ENCODE results near the gene CAMTA1. TPM values are rescaled to one million over a fixed set of nuclear protein-coding genes. Genes with fewer than 3 reads are reported as not detected.

CAMTA1 gene
- polyA plus RNA-seq, 3 donors from 2014 or later, result 52.7 to 89.0 (median 71.0) TPM

DNA sequence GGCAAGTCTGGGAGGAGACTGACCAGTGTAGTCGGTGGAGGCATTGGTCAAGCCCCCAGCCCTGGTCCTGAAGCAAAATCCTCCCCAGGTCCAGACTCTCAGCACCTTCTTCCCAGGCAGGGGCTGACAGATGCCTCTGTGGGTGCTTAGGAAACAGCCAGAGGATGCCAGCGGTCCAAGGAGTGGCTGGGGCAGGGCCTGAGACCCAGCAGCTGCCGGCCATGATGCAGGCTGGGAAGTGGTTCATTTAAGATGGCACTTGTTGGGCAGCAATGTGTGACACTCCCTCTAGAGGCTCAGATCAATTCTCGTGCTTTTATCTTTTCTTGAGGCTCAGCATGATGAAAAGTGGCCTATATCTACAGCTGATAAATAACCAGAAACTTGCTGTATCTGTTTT lies 820.8 kb downstream of the CAMTA1 start:
- Mint-ChIP-seq H3K36me3 (no peaks in the 10 kb centered on the region), H3K27ac (no peak overlapping the region), H3K27me3 (ENCODE audit: low read depth in 3 of 3) (peaks cover 0 to 10% (median 8%) of the 10 kb centered on the region in 3 donors), H3K4me1 (no peaks in the 10 kb centered on the region), H3K9me3 (no peaks in the 10 kb centered on the region), H3K4me3 (no peak overlapping the region)
- DNase-seq, result no peak

DNA sequence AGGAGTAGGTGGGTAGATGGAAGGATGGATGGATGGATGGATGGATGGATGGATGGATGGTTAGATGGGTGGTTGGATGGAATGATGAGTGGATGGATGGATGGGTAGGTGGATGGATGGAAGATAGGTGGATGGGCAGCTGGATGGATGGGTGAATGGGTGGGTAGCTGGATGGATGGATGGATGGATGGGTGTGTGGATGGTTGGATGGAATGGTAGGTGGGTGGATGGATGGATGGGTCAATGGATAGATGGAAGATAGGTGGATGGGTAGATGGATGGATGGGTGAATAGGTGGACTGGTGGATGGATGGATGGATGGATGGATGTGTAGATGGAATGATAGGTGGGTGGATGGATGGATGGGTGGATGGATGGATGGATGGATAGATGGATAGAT lies 821.8 kb downstream of the CAMTA1 start:
- Mint-ChIP-seq H3K4me3 (no peak overlapping the region), H3K27me3 (ENCODE audit: low read depth in 3 of 3) (peaks cover 1 to 10% (median 8%) of the 10 kb centered on the region in 3 donors)

DNA sequence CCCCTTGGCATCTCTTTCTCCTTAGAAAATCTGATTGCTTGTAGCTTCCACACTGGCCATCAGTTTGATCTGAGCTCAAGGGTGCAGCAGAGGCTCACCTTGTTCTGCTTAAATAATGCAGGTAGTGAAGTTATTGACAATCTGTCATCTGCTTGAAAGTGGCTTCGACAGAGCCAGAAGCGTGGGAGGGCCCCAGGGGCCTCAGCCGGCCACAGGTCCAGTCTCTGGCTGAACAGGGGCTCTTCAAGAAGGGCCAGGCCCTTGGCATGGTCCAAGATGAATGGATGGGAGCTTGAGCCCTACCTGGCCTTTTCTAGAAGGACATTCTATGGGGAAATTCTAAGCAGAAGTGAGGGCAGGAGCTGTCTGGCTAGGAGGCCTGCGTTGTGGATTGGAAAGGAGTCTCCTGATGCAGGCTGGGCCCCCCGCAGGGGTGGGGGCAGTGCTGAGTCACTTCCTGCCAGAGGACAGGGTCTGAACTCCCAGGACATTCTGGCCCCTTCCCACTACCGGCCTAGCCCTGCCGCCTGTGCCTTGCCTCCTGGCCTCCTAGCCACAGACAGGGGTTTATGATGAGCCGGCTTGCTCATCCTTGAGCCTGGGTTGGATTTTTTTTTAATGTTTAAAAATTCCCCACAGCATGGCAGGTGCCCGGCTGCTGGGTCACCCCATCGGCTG lies 823.5 kb downstream of the CAMTA1 start:
- Mint-ChIP-seq H3K36me3 (no peaks in the 10 kb centered on the region), H3K9me3 (no peaks in the 10 kb centered on the region), H3K27ac (no peak overlapping the region), H3K27me3 (ENCODE audit: low read depth in 3 of 3) (peaks cover 1 to 7% (median 6%) of the 10 kb centered on the region in 3 donors), H3K4me1 (no peaks in the 10 kb centered on the region), H3K4me3 (no peak overlapping the region)
- DNase-seq, result no peak

More for the DNA sequence above, 821.8 kb downstream of the CAMTA1 start:
- H3K36me3 Mint-ChIP-seq, result no peaks in the 10 kb centered on the region
- no peaks in the 10 kb centered on the region for H3K9me3 Mint-ChIP-seq
- H3K4me1 Mint-ChIP-seq, result no peaks in the 10 kb centered on the region
- no peak overlapping the region for H3K27ac Mint-ChIP-seq
- no peak for DNase-seq

DNA sequence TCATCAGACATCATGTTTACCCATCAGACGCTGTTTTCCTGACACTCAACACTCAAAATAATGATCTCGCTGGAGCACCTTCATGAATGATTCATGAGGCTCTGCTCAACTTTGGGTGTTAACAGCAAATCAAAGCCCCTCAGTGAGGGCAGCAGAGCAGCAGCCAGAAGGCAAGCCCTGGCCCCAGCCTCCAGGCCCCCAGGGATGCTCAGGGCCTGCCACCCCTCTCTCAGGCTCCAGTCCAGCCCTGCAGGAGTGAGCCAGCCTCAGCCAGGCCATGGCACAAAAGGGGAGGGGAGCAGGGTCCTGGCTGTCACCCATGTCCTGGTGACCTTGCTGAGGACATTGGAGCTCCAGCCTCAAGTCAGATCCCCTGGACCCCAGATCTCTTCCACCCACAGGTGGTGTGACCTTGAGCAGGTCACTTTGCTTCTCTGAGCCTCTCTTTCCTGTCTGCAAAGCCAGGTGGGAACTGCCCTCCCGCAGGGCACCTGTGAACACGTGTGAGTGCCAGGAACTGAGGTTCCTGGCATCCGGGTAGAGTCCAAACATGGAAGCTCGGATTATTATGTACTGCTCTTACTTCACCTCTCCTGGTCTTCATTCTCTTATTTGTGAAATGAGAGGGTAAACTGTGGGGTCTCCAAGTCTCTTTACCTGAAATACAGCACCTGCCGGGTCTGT lies 824.2 kb downstream of the CAMTA1 start:
- Mint-ChIP-seq H3K36me3 (no peaks in the 10 kb centered on the region), H3K9me3 (no peaks in the 10 kb centered on the region), H3K4me3 (no peak overlapping the region), H3K4me1 (no peaks in the 10 kb centered on the region), H3K27ac (no peak overlapping the region), H3K27me3 (ENCODE audit: low read depth in 3 of 3) (peaks cover 1 to 10% (median 7%) of the 10 kb centered on the region in 3 donors)
- no peak for DNase-seq

DNA sequence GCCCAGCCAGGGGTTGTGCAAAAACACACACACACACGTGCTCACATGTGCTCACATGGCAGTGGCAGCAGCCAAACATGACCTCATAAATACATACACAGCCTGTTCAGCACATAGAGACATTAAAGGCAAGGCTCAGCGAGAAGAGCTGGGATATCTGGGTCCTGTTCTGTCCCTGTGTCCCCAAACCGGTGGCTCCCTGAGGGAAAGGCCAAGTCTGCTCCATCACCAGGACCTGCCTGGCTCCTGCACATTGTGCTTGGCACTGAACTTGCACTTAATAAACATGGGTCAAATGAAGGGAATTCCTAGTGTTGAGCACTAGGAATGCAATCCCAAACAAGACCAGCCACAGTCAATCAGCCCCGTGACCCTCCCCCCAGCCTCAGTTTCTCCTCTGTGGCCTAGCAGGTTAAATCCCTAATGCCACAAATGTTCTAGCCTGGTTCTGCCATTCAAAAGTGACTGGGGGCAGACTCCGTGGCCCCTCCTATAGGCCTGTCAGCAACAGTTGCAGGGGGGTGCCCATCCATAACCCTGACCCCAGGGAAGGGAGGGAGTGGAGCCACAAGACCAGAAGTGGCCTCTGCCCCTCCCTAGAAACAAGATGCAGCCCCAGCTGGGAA lies 825.0 kb downstream of the CAMTA1 start:
- no peaks in the 10 kb centered on the region for H3K4me1 Mint-ChIP-seq
- H3K9me3 Mint-ChIP-seq, result no peaks in the 10 kb centered on the region
- no peaks in the 10 kb centered on the region for H3K36me3 Mint-ChIP-seq
- no peak for DNase-seq
- no peak overlapping the region for H3K4me3 Mint-ChIP-seq
- no peak overlapping the region for H3K27ac Mint-ChIP-seq
- H3K27me3 Mint-ChIP-seq (ENCODE audit: low read depth in 3 of 3), result peaks cover 1 to 11% (median 7%) of the 10 kb centered on the region in 3 donors

DNA sequence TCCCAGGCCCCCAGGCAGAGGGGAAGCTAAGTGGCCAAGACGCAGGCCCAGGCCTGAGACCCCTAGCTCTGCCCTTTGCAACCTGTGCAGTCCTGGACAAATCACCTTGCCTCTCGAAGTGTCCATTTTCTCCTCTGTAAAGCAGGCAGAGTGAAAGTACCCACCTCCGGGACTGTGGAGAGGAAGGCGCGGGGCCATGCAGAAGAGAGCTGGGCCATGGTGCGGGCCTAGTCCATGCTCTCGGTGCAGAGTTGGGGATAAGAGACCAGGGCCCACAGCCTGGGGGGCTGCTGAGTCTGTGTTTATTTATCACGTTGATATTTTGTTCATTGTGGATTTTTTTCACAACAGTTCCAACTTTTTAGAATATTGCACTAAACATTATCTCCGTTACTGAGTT lies 825.7 kb downstream of the CAMTA1 start:
- no peaks in the 10 kb centered on the region for H3K36me3 Mint-ChIP-seq
- no peak overlapping the region for H3K4me3 Mint-ChIP-seq
- H3K27me3 Mint-ChIP-seq (ENCODE audit: low read depth in 3 of 3), result peaks cover 1 to 11% (median 7%) of the 10 kb centered on the region in 3 donors
- H3K9me3 Mint-ChIP-seq, result no peaks in the 10 kb centered on the region
- no peak for DNase-seq
- no peaks in the 10 kb centered on the region for H3K4me1 Mint-ChIP-seq
- no peak overlapping the region for H3K27ac Mint-ChIP-seq

DNA sequence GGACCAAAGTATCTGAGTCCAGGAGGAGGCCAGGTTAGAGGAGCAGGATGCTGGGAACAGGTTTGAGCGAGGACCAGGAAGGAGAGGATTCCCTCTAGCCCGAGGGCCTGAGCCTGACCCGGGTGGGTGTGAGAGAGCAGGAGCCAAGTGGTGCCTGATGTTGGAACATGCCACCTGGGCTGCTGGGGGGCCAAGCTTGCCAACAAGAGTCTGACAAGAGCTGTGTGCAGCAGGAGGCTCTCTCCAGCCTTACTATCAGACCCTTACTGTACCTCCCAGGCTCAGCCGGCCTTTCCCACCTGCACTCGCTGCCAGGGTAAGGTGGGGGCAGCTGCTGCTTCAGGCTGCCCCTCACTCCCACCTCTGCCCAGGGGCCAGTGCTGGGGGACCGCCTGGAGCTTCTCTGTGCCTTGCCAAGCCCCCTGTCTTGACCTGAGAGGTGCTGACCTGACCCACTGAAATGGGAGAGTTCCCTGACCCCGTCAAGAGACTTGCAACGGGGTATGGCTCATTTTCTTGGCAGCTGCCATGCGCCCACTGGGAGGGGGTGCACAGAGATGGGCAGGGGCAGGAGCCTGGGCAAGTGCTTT lies 826.3 kb downstream of the CAMTA1 start:
- H3K9me3 Mint-ChIP-seq, result no peaks in the 10 kb centered on the region

DNA sequence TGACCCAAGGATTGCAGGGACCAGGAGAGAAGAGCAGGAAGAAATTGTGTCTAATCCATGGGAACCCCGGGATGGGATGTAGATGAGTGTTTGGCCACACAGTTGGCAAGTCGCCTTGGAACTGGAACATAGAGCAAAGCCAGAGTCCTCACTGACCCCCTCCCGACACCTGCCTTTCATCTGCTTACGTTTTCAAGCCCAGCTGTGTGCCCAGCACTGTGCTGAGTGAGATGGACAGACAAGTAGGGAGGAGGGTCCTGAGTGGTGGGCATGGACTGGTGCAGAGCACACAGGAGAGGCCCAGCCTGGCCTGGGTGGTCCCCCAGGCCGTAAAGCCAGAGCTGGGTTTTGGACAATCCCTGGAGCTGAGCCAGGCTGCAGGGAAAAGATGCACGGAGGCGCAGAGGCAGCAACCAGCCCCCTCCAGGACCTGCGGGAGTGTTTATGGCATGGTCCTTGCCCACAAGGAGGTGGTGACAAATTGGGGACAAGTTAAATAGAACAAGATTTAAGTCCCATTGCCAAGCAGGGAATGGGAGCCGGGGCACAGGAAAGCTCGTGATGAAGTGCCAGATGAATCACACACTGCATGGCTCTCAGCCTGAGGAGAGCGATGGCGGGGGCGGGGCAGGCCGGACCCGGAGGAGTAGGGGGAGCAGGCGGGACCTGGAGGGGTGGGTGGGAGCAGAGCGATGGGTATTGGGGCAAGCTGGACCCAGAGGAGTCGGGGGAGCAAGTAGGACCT lies 828.0 kb downstream of the CAMTA1 start:
- Mint-ChIP-seq H3K36me3 (no peaks in the 10 kb centered on the region), H3K4me3 (no peak overlapping the region), H3K4me1 (no peaks in the 10 kb centered on the region), H3K27ac (no peak overlapping the region), H3K27me3 (ENCODE audit: low read depth in 3 of 3) (peaks cover 1 to 10% (median 7%) of the 10 kb centered on the region in 3 donors), H3K9me3 (no peaks in the 10 kb centered on the region)
- DNase-seq, result no peak

More for the DNA sequence above, 826.3 kb downstream of the CAMTA1 start:
- Mint-ChIP-seq H3K4me1 (no peaks in the 10 kb centered on the region), H3K27ac (no peak overlapping the region), H3K27me3 (ENCODE audit: low read depth in 3 of 3) (peaks cover 1 to 13% (median 9%) of the 10 kb centered on the region in 3 donors), H3K4me3 (no peak overlapping the region), H3K36me3 (no peaks in the 10 kb centered on the region)
- no peak for DNase-seq

DNA sequence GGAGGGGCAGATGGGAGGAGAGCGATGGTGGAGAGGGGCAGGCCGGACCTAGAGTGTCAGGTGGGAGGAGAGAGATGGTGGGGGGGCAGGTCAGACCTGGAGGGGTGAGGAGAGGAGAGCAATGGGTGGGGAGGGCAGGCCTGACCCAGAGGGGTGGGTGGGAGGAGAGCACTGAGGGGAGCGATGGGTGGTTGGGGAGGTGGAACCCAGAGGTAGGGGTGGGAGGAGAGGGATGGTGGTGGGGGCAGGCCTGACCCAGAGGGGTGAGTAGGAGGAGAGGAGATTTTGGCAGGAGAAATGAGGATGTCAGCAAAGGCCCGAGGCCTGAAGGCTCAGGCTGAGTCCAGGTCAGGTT lies 828.6 kb downstream of the CAMTA1 start:
- no peaks in the 10 kb centered on the region for H3K4me1 Mint-ChIP-seq
- peaks cover 2 to 10% (median 7%) of the 10 kb centered on the region in 3 donors for H3K27me3 Mint-ChIP-seq (ENCODE audit: low read depth in 3 of 3)
- H3K36me3 Mint-ChIP-seq, result no peaks in the 10 kb centered on the region
- no peak overlapping the region for H3K4me3 Mint-ChIP-seq
- no peak overlapping the region for H3K27ac Mint-ChIP-seq
- no peak for DNase-seq
- H3K9me3 Mint-ChIP-seq, result no peaks in the 10 kb centered on the region

DNA sequence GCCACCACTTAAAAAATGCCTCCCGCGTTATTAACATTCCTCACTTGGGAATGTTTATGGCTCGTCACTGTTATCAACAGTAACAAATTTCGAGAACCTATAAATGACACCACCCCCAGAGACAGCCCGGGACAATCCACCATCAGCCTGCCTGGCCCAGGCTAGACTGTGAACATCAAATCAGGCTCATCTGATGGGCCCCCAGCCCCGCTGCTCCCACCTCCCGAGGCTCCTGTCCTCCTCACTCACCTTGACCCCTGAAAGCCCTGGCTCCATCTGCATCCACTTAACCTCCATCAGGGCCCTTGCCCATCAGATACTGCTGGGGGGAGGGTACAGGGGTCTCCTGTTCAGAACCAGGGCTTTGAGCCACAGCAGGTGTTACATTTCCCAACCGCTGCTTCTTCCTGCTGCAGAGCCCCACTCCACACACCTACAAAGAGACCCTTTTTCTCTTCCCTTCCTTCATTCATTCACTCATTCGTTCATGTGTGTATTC lies 829.4 kb downstream of the CAMTA1 start:
- no peak overlapping the region for H3K27ac Mint-ChIP-seq
- no peak for DNase-seq
- no peaks in the 10 kb centered on the region for H3K4me1 Mint-ChIP-seq
- H3K36me3 Mint-ChIP-seq, result no peaks in the 10 kb centered on the region
- H3K27me3 Mint-ChIP-seq (ENCODE audit: low read depth in 3 of 3), result peaks cover 4 to 10% (median 9%) of the 10 kb centered on the region in 3 donors
- no peaks in the 10 kb centered on the region for H3K9me3 Mint-ChIP-seq
- H3K4me3 Mint-ChIP-seq, result no peak overlapping the region

DNA sequence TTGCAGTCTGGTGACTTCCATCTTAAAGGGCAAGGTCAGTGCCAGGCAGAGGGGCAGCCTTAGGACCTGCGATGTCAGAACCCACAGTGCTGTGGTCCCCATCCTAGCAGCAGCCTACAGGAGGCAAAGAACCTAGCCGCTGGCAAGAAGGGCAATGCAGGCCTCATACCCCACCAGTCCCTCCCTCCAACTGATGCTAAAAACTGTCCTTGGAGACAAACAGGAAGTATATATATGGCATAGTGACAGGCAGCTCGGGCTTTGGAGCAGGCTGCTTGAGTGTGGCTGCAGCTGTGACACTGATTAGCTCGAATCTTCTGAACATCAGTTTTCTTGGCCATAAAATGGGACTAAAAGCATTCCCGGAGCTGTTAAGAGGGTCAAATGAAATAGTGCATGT lies 829.9 kb downstream of the CAMTA1 start:
- Mint-ChIP-seq H3K4me3 (no peak overlapping the region), H3K9me3 (no peaks in the 10 kb centered on the region), H3K4me1 (no peaks in the 10 kb centered on the region), H3K27ac (no peak overlapping the region), H3K36me3 (no peaks in the 10 kb centered on the region), H3K27me3 (ENCODE audit: low read depth in 3 of 3) (peaks cover 4 to 10% (median 9%) of the 10 kb centered on the region in 3 donors)
- DNase-seq, result no peak

DNA sequence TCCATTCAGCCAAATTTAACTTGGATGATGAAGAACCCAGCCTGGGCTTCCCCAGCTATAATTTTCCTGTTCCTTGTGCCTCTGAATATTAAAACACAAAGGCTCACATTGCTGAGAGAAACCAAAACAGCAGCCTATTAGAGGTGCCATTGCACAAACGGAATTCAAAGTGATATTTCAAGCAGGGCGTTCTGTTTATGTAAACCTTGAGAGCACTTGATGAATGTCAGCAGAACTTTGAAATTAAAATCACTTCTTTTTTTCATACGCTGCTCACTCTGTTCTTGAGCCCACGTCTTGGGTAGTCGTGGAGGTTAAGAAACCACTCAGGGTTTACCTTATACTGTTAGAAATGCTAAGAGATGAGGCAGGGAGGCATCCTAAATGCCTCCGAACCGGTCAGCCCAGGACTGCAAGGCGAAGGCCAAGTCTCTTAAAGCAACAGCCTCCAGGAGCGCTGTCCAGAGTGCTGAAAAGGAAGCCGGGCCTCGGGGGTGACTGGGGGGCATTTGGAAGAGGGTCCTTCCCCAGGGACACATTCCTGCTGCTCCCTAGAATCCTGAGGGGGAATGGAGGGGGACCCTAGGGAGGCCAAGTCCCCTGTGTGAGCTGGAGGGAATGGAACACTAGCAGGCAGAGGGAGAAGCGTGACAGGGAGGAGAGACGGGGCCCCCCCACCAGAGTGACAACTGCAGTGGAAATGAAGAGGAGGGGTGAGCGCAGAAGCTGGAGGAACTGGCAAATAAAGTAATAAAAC lies 831.0 kb downstream of the CAMTA1 start:
- Mint-ChIP-seq H3K36me3 (no peaks in the 10 kb centered on the region), H3K4me3 (no peak overlapping the region), H3K4me1 (no peaks in the 10 kb centered on the region), H3K9me3 (no peaks in the 10 kb centered on the region), H3K27ac (no peak overlapping the region), H3K27me3 (ENCODE audit: low read depth in 3 of 3) (peaks cover 6 to 11% (median 10%) of the 10 kb centered on the region in 3 donors)
- peak; percentile 3 to 12 (median 5) for DNase-seq

DNA sequence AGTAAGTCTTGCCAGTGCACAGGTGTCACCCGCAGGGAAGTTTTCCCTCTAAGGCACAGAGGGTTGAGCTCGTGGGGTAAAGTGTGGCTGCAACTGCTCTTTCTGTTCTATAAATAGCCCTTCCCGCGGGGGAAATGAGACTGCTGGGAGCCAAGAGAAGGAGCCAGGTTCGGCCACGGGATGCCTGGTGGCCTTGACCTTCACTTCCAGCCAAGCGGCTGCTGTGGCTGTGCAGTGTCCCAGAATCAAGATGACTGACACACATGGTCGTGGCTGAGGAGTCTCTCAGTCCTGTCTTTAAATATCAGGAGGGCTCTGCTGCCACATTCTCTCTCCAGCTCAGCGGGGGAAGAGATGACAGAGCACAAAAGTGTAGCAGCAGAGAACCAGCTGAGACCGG lies 831.7 kb downstream of the CAMTA1 start:
- no peak for DNase-seq
- no peaks in the 10 kb centered on the region for H3K36me3 Mint-ChIP-seq

More for the DNA sequence above, 831.7 kb downstream of the CAMTA1 start:
- H3K27ac Mint-ChIP-seq, result no peak overlapping the region
- no peaks in the 10 kb centered on the region for H3K9me3 Mint-ChIP-seq
- no peak overlapping the region for H3K4me3 Mint-ChIP-seq
- H3K27me3 Mint-ChIP-seq (ENCODE audit: low read depth in 3 of 3), result peaks cover 4 to 11% (median 10%) of the 10 kb centered on the region in 3 donors
- H3K4me1 Mint-ChIP-seq, result no peaks in the 10 kb centered on the region

Data from immature natural killer cell (primary cell).